Mesenchymal stem cell (in vitro differentiated cells and primary cell): ENCODE results near the gene RBMS3.

ENCODE experiments used
- DNase-seq: peaks from one replicate; pipeline ENCODE4 v3.0.0-alpha.2; 2013
- H2AFZ ChIP-seq: one replicate; pipeline ENCODE4 v1.6.1; 2013; ENCODE audit warnings: low read depth, mild to moderate bottlenecking, control low read depth, inconsistent platforms, low read length, moderate library complexity
- H2AK5ac ChIP-seq: 2 replicates; pipeline ENCODE4 v1.6.1; 2013; ENCODE audit warnings: low read length, moderate library complexity, mild to moderate bottlenecking, inconsistent platforms; ENCODE audit not compliant: severe bottlenecking
- H2BK120ac ChIP-seq: one replicate; pipeline ENCODE4 v1.6.1; 2013; ENCODE audit warnings: low read depth, mild to moderate bottlenecking, inconsistent platforms, low read length, moderate library complexity
- H2BK12ac ChIP-seq, 2 experiments: one replicate each; pipeline ENCODE4 v1.6.1; 2013; ENCODE audit warnings: inconsistent platforms in 2 of 2, low read length in 2 of 2, mild to moderate bottlenecking in 2 of 2, moderate library complexity in 2 of 2, control low read depth in 1 of 2
- H2BK15ac ChIP-seq: one replicate; pipeline ENCODE4 v1.6.1; 2013; ENCODE audit warnings: mild to moderate bottlenecking, low read depth, inconsistent platforms; ENCODE audit not compliant: poor library complexity, severe bottlenecking
- H2BK5ac ChIP-seq: 2 replicates; pipeline ENCODE4 v1.6.1; 2013; ENCODE audit warnings: low read depth, mild to moderate bottlenecking, low read length, control low read depth, inconsistent platforms; ENCODE audit not compliant: poor library complexity, severe bottlenecking
- H3K14ac ChIP-seq, 2 experiments: one replicate each; pipeline ENCODE4 v1.6.1; 2013; ENCODE audit warnings: inconsistent platforms in 2 of 2, low read length in 2 of 2, control low read depth in 1 of 2, mild to moderate bottlenecking in 1 of 2, moderate library complexity in 1 of 2
- H3K18ac ChIP-seq, 2 experiments: one replicate each; pipeline ENCODE4 v1.6.1; 2013; ENCODE audit warnings: inconsistent platforms in 2 of 2, low read length in 2 of 2, control low read depth in 1 of 2, low read depth in 1 of 2, mild to moderate bottlenecking in 1 of 2
- H3K23ac ChIP-seq, 2 experiments: one replicate each; pipeline ENCODE4 v1.6.1; 2013; ENCODE audit warnings: inconsistent platforms in 2 of 2, low read length in 2 of 2, mild to moderate bottlenecking in 2 of 2, moderate library complexity in 2 of 2, control low read depth in 1 of 2
- H3K27ac ChIP-seq: 2 replicates; pipeline ENCODE4 v1.5.1; 2013; ENCODE audit warnings: mild to moderate bottlenecking, moderate library complexity, low read length, control low read depth, inconsistent platforms; ENCODE audit not compliant: poor library complexity, severe bottlenecking
- H3K27me3 ChIP-seq, 2 experiments: 2 replicates each; pipeline versions ENCODE4 v1.6.1 to v1.7.0; 2013; ENCODE audit warnings: low read length in 2 of 2, mild to moderate bottlenecking in 2 of 2, moderate library complexity in 2 of 2, control low read depth in 1 of 2, inconsistent platforms in 1 of 2; ENCODE audit not compliant: control insufficient read depth in 1 of 2, insufficient read depth in 1 of 2
- H3K36me3 ChIP-seq, 2 experiments: 2 replicates each; pipeline versions ENCODE4 v1.6.1 to v1.7.0; 2013; ENCODE audit warnings: low read length in 2 of 2, control low read depth in 1 of 2, inconsistent platforms in 1 of 2, low read depth in 1 of 2, mild to moderate bottlenecking in 1 of 2; ENCODE audit not compliant: insufficient read depth in 2 of 2, control insufficient read depth in 1 of 2
- H3K4ac ChIP-seq, 2 experiments: one replicate each; pipeline ENCODE4 v1.6.1; 2013; ENCODE audit warnings: inconsistent platforms in 2 of 2, low read length in 2 of 2, mild to moderate bottlenecking in 2 of 2, moderate library complexity in 2 of 2, control low read depth in 1 of 2, low read depth in 1 of 2
- H3K4me1 ChIP-seq: 2 replicates; pipeline ENCODE4 v1.6.1; 2013; ENCODE audit warnings: low read depth, low read length, control low read depth; ENCODE audit not compliant: control insufficient read depth, insufficient read depth
- H3K4me2 ChIP-seq: 2 replicates; pipeline ENCODE4 v1.6.1; 2013; ENCODE audit warnings: low read length, mild to moderate bottlenecking, inconsistent platforms; ENCODE audit not compliant: poor library complexity, severe bottlenecking
- H3K4me3 ChIP-seq, 2 experiments: 2 replicates each; pipeline versions ENCODE4 v1.5.1 to v1.7.0; 2013; ENCODE audit warnings: low read length in 2 of 2, mild to moderate bottlenecking in 2 of 2, control low read depth in 1 of 2, low read depth in 1 of 2; ENCODE audit not compliant: insufficient read depth in 1 of 2
- H3K79me1 ChIP-seq: replicated peaks from 2 replicates; pipeline ENCODE4 v1.6.1; 2013; ENCODE audit warnings: mild to moderate bottlenecking, control low read depth, low read length, inconsistent platforms; ENCODE audit not compliant: poor library complexity, severe bottlenecking
- H3K9ac ChIP-seq: 2 replicates; pipeline ENCODE4 v1.7.0; 2013; ENCODE audit warnings: mild to moderate bottlenecking, low read length, moderate library complexity
- H3K9me3 ChIP-seq: 2 replicates; pipeline ENCODE4 v1.7.0; 2013; ENCODE audit warnings: mild to moderate bottlenecking, low read length; ENCODE audit not compliant: control insufficient read depth
- H4K8ac ChIP-seq: one replicate; pipeline ENCODE4 v1.6.1; 2013; ENCODE audit warnings: inconsistent platforms, mild to moderate bottlenecking, low read length, moderate library complexity
- H4K91ac ChIP-seq: one replicate; pipeline ENCODE4 v1.6.1; 2013; ENCODE audit warnings: mild to moderate bottlenecking, low read length, inconsistent platforms
- WGBS: methylation state at CpG from one replicate; pipeline ENCODE4 v1.1.7; 2013; ENCODE audit warnings: mixed read lengths; 5-methylcytosine and 5-hydroxymethylcytosine counted together

The RBMS3 gene

GRCh38 chr3:29853841-29854397 lies 573.0 kb downstream of the RBMS3 start:
- Histone ChIP-seq H4K8ac (no peak overlapping the region), H3K23ac (no peak overlapping the region), H3K18ac (no peak overlapping the region), H2BK15ac (no peak overlapping the region), H3K4me2 (no peak overlapping the region), H3K27ac (no peak overlapping the region), H3K79me1 (peaks cover 6% of the 10 kb centered on the region), H3K4ac (no peak overlapping the region), H3K9ac (no peak overlapping the region), H2BK12ac (no peak overlapping the region), H3K9me3 (peaks cover 5% of the 10 kb centered on the region), H3K36me3 (no peaks in the 10 kb centered on the region), H2BK120ac (no peak overlapping the region), H3K4me1 (no peaks in the 10 kb centered on the region), H2BK5ac (no peak overlapping the region), H2AFZ (no peak overlapping the region), H3K4me3 (no peak overlapping the region), H2AK5ac (no peak overlapping the region), H4K91ac (no peak overlapping the region), H3K27me3 (no peaks in the 10 kb centered on the region), H3K14ac (no peak overlapping the region)
- WGBS, result 74% methylated on average over 5 of the region's 7 CpGs
- no peak for DNase-seq

GRCh38 chr3:29854821-29855220 lies 574.0 kb downstream of the RBMS3 start:
- Histone ChIP-seq H3K4me2 (no peak overlapping the region), H3K9ac (no peak overlapping the region), H3K36me3 (no peaks in the 10 kb centered on the region), H3K4ac (no peak overlapping the region), H3K79me1 (peaks cover 6% of the 10 kb centered on the region), H3K4me1 (no peaks in the 10 kb centered on the region), H3K4me3 (no peak overlapping the region), H2BK120ac (no peak overlapping the region), H3K23ac (no peak overlapping the region), H4K8ac (no peak overlapping the region), H2BK15ac (no peak overlapping the region), H2AFZ (no peak overlapping the region), H2BK12ac (no peak overlapping the region), H4K91ac (no peak overlapping the region), H3K18ac (no peak overlapping the region), H3K27ac (no peak overlapping the region), H3K14ac (no peak overlapping the region), H3K9me3 (peaks cover 5% of the 10 kb centered on the region), H2AK5ac (no peak overlapping the region), H2BK5ac (no peak overlapping the region), H3K27me3 (no peaks in the 10 kb centered on the region)
- no peak for DNase-seq

- no peak overlapping the region for H3K23ac ChIP-seq
- WGBS, result no CpG with 5 or more reads among the region's 1 CpG
Measured at GRCh38 chr3:29859726-29860270, 578.9 kb downstream of the RBMS3 start.

GRCh38 chr3:29864809-29865208 lies 583.9 kb downstream of the RBMS3 start:
- 80% methylated on average over 1 of the region's 1 CpG for WGBS
- no peak overlapping the region for H4K91ac ChIP-seq
- H3K23ac ChIP-seq, result no peak overlapping the region
- peaks cover 0 to 14% of the 10 kb centered on the region in 2 experiments for H3K36me3 ChIP-seq
- no peak overlapping the region for H3K4me3 ChIP-seq
- H3K4me2 ChIP-seq, result no peak overlapping the region
- no peak overlapping the region for H3K18ac ChIP-seq
- no peak overlapping the region for H2AK5ac ChIP-seq
- DNase-seq, result no peak
- H3K79me1 ChIP-seq, result peaks cover 2% of the 10 kb centered on the region
- no peak overlapping the region for H3K9ac ChIP-seq
- no peak overlapping the region for H2AFZ ChIP-seq
- H4K8ac ChIP-seq, result no peak overlapping the region
- H2BK15ac ChIP-seq, result no peak overlapping the region
- no peak overlapping the region for H3K27ac ChIP-seq
- no peaks in the 10 kb centered on the region for H3K27me3 ChIP-seq
- no peak overlapping the region for H3K4ac ChIP-seq
- H2BK120ac ChIP-seq, result no peak overlapping the region
- H2BK5ac ChIP-seq, result no peak overlapping the region
- no peaks in the 10 kb centered on the region for H3K9me3 ChIP-seq
- H3K14ac ChIP-seq, result no peak overlapping the region
- no peaks in the 10 kb centered on the region for H3K4me1 ChIP-seq
- H2BK12ac ChIP-seq, result no peak overlapping the region

More at GRCh38 chr3:29859726-29860270, 578.9 kb downstream of the RBMS3 start:
- Histone ChIP-seq H3K27ac (no peak overlapping the region), H4K8ac (no peak overlapping the region), H2AK5ac (no peak overlapping the region), H3K4ac (no peak overlapping the region), H3K9ac (no peak overlapping the region), H3K4me2 (no peak overlapping the region), H3K36me3 (peaks cover 0 to 3% of the 10 kb centered on the region in 2 experiments), H2AFZ (no peak overlapping the region), H2BK15ac (no peak overlapping the region), H2BK120ac (no peak overlapping the region), H3K79me1 (peaks cover 3% of the 10 kb centered on the region), H2BK12ac (no peak overlapping the region), H3K14ac (no peak overlapping the region), H3K4me1 (no peaks in the 10 kb centered on the region), H2BK5ac (no peak overlapping the region), H3K27me3 (no peaks in the 10 kb centered on the region), H3K9me3 (no peaks in the 10 kb centered on the region), H4K91ac (no peak overlapping the region), H3K4me3 (no peak overlapping the region), H3K18ac (no peak overlapping the region)
- no peak for DNase-seq
